Transverse colon (tissue), 4 donors: ENCODE measurements around the gene KIDINS220. TPM values are rescaled to one million over a fixed set of nuclear protein-coding genes. Genes with fewer than 3 reads are reported as not detected.

ENCODE experiments used
- DNase-seq: peaks from one replicate; pipeline ENCODE4 v3.0.0-alpha.2; 2019
- H3K27ac ChIP-seq, 4 donors: fragments of 200-600 bp; sonication (generic); 2 replicates each; pipeline ENCODE4 v1.5.1; 2016 to 2018; ENCODE audit warnings: inconsistent platforms in 4 of 4
- H3K27me3 ChIP-seq: fragments of 200-600 bp; sonication (generic); 2 replicates; pipeline ENCODE4 v1.5.1; 2017; ENCODE audit warnings: inconsistent platforms
- H3K36me3 ChIP-seq, 4 donors: fragments of 200-600 bp; sonication (generic); 2 replicates each; pipeline ENCODE4 v1.5.1; 2017 to 2019; ENCODE audit warnings: inconsistent platforms in 4 of 4
- H3K4me1 ChIP-seq, 4 donors: fragments of 200-600 bp; sonication (generic); 2 replicates each; pipeline ENCODE4 v1.5.1; 2017 to 2020; ENCODE audit warnings: inconsistent platforms in 4 of 4
- H3K4me3 ChIP-seq, 4 donors: fragments of 200-600 bp; sonication (generic); 1 replicate in 1 of 4; 2 replicates in 3 of 4; pipeline versions ENCODE4 v1.5.1 to v1.6.1; 2017 to 2019; ENCODE audit warnings: inconsistent platforms in 4 of 4
- H3K9me3 ChIP-seq, 2 donors: fragments of 200-600 bp; sonication (generic); 2 replicates each; pipeline ENCODE4 v1.5.1; 2017 to 2019; ENCODE audit warnings: inconsistent platforms in 2 of 2
- CTCF ChIP-seq, 5 experiments: fragments of 200-600 bp in 3 of 5; fragments of 450-650 bp in 2 of 5; sonication (generic) in 3 of 5; IDR thresholded peaks; 1 replicate in 2 of 5; 2 replicates in 3 of 5; pipeline ENCODE4 v1.5.1; 2016 to 2017; ENCODE audit warnings: antibody characterized with exemption in 5 of 5, inconsistent platforms in 3 of 5, mild to moderate bottlenecking in 2 of 5, moderate library complexity in 1 of 5
- EP300 ChIP-seq: sonication (generic); formaldehyde crosslinking; IDR thresholded peaks from one replicate; pipeline ENCODE4 v1.6.1; 2017; ENCODE audit warnings: antibody characterized with exemption, low read depth
- POLR2A ChIP-seq: fragments of 450-650 bp; IDR thresholded peaks from one replicate; pipeline ENCODE4 v1.6.1; 2016; ENCODE audit warnings: antibody characterized with exemption, mild to moderate bottlenecking, moderate library complexity
- POLR2AphosphoS5 ChIP-seq, 3 donors: sonication (generic); formaldehyde crosslinking; IDR thresholded peaks; one replicate each; pipeline ENCODE4 v1.6.1; 2016; ENCODE audit warnings: antibody characterized with exemption in 3 of 3
- WGBS, 2 donors: methylation state at CpG; one replicate each; pipeline ENCODE4 v1.1.5; 2018; ENCODE audit warnings: low coverage in 1 of 2; 5-methylcytosine and 5-hydroxymethylcytosine counted together
- in situ Hi-C, 4 donors: fragments of 200-750 bp; cut with MboI; loops; one replicate each; pipeline versions ENCODE4 v1.15.0 to v1.15.1; 2017; ENCODE audit warnings: low sequenced_read_pairs in 3 of 4, low pct_ligation_motif_present in 1 of 4, low pct_unique_long_range_greater_than_20kb in 1 of 4
- intact Hi-C: fragments of 100-400 bp; cut with DNase I; formaldehyde crosslinking; loops from one replicate; pipeline ENCODE4 v1.15.1; 2023; ENCODE audit warnings: low total_unique reads
- total RNA-seq, 4 donors: library from RNA; depleted of rRNA; stranded (reverse); fragments of >200 nt; gene quantifications; one replicate each; pipeline ENCODE4 v1.1.0, GENCODE V29; 2016

KIDINS220 gene
- total RNA-seq, 4 donors from 2014 or later = 79.3 to 110 (median 85.9) TPM

DNA sequence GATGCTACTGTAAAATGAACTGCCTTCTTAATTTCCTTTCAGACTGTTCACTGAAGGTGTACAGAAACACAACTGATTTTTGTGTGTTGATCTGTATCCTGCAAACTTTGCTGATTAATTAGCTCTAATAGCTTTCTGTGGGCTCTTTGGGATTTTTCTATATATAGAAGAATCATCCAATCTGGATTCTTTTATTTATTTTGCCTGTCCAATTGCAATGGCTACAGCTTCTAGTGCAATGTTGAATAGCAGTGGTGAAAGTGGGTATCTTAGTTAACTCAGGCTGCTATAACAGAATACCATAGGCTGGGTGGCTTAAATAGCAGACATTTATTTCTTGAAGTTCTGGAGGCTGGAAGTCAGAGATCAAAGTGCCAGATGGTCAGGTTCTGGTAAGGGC is 81.2 kb downstream of the KIDINS220 start:
- peaks cover 0 to 9% of the 10 kb centered on the region in 2 donors for H3K9me3 ChIP-seq
- H3K36me3 ChIP-seq = peaks cover 0 to 9% (median 0%) of the 10 kb centered on the region in 4 donors
- DNase-seq = no peak
- H3K27me3 ChIP-seq = no peaks in the 10 kb centered on the region
- peaks cover 0 to 6% (median 0%) of the 10 kb centered on the region in 4 donors for H3K4me1 ChIP-seq
- intact Hi-C loops = no loop called here
- no peak for TF ChIP-seq POLR2A
- TF ChIP-seq EP300 = no peak
- no peak for TF ChIP-seq CTCF (IDR thresholded peaks at IDR 0.05)
- TF ChIP-seq POLR2AphosphoS5 (IDR thresholded peaks at IDR 0.05) = no peak
- in situ Hi-C loops = no loop called here
- H3K27ac ChIP-seq = no peak overlapping the region
- H3K4me3 ChIP-seq = no peak overlapping the region

DNA sequence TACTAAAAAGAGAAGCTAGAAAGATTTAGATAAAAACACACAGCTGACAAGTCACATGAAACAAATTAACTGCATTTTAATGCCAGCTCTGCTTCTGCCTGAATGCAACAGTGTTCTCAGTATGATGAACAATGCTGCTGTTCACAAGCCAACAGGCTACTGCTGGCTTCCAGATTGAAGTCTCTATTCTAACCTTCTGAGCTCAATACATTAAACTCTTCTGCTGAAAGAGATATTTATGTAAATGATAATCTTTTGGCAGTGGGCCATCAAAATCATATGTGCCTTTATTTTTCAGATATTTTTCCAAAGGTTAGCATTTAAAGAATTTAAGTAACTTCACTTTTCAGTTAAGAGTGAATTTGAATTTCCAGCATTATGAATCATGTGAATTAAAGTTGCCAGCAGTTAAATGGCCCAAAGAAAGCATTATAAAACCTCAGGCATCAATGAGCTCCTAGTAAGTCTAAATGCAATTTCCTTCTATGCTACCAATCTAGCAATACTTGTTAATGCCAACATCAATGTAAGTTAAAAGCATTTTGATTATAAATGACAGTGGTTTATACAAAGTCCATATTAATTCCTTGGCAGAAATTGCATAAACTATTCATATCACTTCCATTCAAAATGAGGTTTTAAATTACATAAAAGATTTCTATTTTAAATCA is 83.2 kb downstream of the KIDINS220 start:
- intact Hi-C loops = no loop called here
- peaks cover 0 to 9% of the 10 kb centered on the region in 2 donors for H3K9me3 ChIP-seq
- peaks cover 0 to 9% (median 0%) of the 10 kb centered on the region in 4 donors for H3K36me3 ChIP-seq
- H3K27ac ChIP-seq = no peak overlapping the region
- peaks cover 0 to 6% (median 0%) of the 10 kb centered on the region in 4 donors for H3K4me1 ChIP-seq
- DNase-seq = no peak
- TF ChIP-seq CTCF (IDR thresholded peaks at IDR 0.05) = no peak
- TF ChIP-seq EP300 = no peak
- TF ChIP-seq POLR2AphosphoS5 (IDR thresholded peaks at IDR 0.05) = no peak
- TF ChIP-seq POLR2A = no peak
- no peaks in the 10 kb centered on the region for H3K27me3 ChIP-seq
- in situ Hi-C loops = no loop called here
- no peak overlapping the region for H3K4me3 ChIP-seq

DNA sequence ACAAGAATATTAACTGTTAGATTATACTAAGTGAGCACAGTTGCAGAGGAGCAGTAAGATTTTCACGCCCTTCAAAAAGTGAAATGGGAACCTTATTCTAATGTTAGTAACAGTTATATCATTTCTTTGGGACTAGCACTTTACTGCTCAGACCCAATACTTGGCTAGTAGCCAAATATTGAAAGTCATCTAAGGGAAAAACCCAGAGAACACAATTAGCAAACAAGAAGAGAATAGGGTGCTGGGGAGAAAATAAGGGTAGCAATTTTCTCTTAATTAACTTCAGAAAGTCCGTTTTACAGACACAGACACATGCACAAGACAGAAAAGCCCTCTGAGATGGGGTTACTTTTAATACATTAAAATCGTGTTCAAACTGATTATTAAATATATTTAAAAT is 83.8 kb downstream of the KIDINS220 start:
- H3K4me3 ChIP-seq = no peak overlapping the region
- H3K36me3 ChIP-seq = peaks cover 0 to 9% (median 0%) of the 10 kb centered on the region in 4 donors
- peaks cover 0 to 6% (median 0%) of the 10 kb centered on the region in 4 donors for H3K4me1 ChIP-seq
- peaks cover 0 to 9% of the 10 kb centered on the region in 2 donors for H3K9me3 ChIP-seq
- in situ Hi-C loops (no loop called here), intact Hi-C loops (no loop called here)
- DNase-seq = no peak
- TF ChIP-seq EP300 (no peak), CTCF (IDR thresholded peaks at IDR 0.05) (no peak), POLR2A (no peak), POLR2AphosphoS5 (IDR thresholded peaks at IDR 0.05) (no peak)
- WGBS, 2 donors = 82% methylated on average over 3 of the region's 3 CpGs
- H3K27me3 ChIP-seq = no peaks in the 10 kb centered on the region
- H3K27ac ChIP-seq = no peak overlapping the region

DNA sequence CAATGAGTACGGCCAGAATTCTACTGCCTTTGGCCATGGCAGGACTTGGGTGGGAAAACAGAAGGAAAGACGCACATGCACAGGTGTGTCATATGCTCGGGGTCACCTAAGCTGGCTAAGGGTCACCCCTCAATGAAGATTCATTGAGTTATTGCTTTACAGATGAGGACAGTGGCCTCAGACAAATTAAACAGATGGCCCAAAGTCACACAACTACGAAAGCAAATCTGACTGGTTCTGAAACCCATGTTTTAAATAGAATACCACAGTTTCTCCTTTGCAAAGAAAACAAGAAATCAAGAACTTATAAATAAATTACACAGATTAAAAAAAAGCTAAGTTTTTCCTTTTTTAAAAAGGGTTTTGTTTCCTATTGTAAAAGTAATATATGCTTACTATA is 85.0 kb downstream of the KIDINS220 start:
- no peak for DNase-seq
- in situ Hi-C loops = no loop called here
- Histone ChIP-seq H3K27ac (no peak overlapping the region), H3K4me3 (no peak overlapping the region), H3K4me1 (peaks cover 0 to 6% (median 0%) of the 10 kb centered on the region in 4 donors), H3K9me3 (peaks cover 0 to 9% of the 10 kb centered on the region in 2 donors), H3K36me3 (peaks cover 0 to 16% (median 2%) of the 10 kb centered on the region in 4 donors), H3K27me3 (no peaks in the 10 kb centered on the region)
- intact Hi-C loops = no loop called here
- 87 to 92% methylated on average over 4 of the region's 4 CpGs for WGBS, 2 donors
- no peak for TF ChIP-seq POLR2A
- no peak for TF ChIP-seq EP300
- no peak for TF ChIP-seq CTCF (IDR thresholded peaks at IDR 0.05)
- TF ChIP-seq POLR2AphosphoS5 (IDR thresholded peaks at IDR 0.05) = no peak
